Stomach (tissue), 4 donors: ENCODE measurements around the gene IL21.

Source experiments
- EP300 ChIP-seq: sonication (generic); formaldehyde crosslinking; IDR thresholded peaks from one replicate; pipeline ENCODE4 v1.6.1; 2017; ENCODE audit warnings: antibody characterized with exemption
- TF ChIP-seq, protein P1 (sequence below), 7 experiments: fragments of 450-650 bp in 4 of 7; fragments of 200-600 bp in 3 of 7; sonication (generic) in 3 of 7; IDR thresholded peaks; one replicate each; pipeline ENCODE4 v1.5.1; 2016 to 2019; ENCODE audit warnings: antibody characterized with exemption in 7 of 7, control low read depth in 2 of 7, mild to moderate bottlenecking in 1 of 7

DNA sequence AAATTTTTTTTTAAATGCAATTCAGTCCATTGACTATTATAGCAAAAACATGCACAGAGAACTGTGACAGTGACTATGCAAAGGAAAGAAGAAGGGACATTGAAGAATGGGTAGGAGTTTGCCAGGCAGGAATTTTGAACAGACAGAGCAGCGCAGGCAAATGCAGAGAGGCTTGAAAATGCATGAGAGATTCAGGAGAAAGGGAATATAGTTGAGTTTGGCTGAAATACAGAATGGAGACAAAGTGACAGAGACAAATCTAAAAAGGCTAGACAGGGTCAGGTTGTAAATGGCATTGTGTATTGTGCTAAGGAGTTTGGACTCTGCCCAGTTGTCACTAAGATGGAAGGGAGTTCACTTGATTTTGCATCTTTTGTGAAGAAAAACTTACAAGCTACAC is 42.4 kb upstream of the IL21 start:
- TF ChIP-seq, protein P1, sequence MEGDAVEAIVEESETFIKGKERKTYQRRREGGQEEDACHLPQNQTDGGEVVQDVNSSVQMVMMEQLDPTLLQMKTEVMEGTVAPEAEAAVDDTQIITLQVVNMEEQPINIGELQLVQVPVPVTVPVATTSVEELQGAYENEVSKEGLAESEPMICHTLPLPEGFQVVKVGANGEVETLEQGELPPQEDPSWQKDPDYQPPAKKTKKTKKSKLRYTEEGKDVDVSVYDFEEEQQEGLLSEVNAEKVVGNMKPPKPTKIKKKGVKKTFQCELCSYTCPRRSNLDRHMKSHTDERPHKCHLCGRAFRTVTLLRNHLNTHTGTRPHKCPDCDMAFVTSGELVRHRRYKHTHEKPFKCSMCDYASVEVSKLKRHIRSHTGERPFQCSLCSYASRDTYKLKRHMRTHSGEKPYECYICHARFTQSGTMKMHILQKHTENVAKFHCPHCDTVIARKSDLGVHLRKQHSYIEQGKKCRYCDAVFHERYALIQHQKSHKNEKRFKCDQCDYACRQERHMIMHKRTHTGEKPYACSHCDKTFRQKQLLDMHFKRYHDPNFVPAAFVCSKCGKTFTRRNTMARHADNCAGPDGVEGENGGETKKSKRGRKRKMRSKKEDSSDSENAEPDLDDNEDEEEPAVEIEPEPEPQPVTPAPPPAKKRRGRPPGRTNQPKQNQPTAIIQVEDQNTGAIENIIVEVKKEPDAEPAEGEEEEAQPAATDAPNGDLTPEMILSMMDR (IDR thresholded peaks at IDR 0.05) = no peak
- no peak for TF ChIP-seq EP300
